ENCODE data around the gene NR2F2.

Gene NR2F2

GRCh38 chr15:96338766-96339618 is 8.5 kb downstream of the NR2F2 start:
- TF ChIP-seq ZNF384 (IDR thresholded peaks at IDR 0.05) (no peak), FOXM1 (IDR thresholded peaks at IDR 0.05; ENCODE audit: borderline replicate concordance) (no peak), FOXA1 (IDR thresholded peaks at IDR 0.05) (no peak), HDGF (IDR thresholded peaks at IDR 0.05; ENCODE audit: borderline replicate concordance) (no peak), ARNT (IDR thresholded peaks at IDR 0.05) (no peak), PKNOX1 (IDR thresholded peaks at IDR 0.05) (no peak), TARDBP (IDR thresholded peaks at IDR 0.05) (no peak), NFRKB (IDR thresholded peaks at IDR 0.05) (no peak), FOXK2 (IDR thresholded peaks at IDR 0.05) (no peak), SP1 (IDR thresholded peaks at IDR 0.05) (no peak), CTBP1 (IDR thresholded peaks at IDR 0.05; ENCODE audit: borderline replicate concordance) (no peak), ELF4 (IDR thresholded peaks at IDR 0.05) (no peak), BHLHE40 (IDR thresholded peaks at IDR 0.05; ENCODE audit: borderline replicate concordance) (no peak), LEF1 (IDR thresholded peaks at IDR 0.05; ENCODE audit: borderline replicate concordance) (no peak), L3MBTL2 (conservative IDR thresholded peaks at IDR 0.05) (no peak), SUZ12 (IDR thresholded peaks at IDR 0.05) (no peak)
- ChIA-PET CTCF (interaction anchor here (0.6 to 1.9 kb wide), 4 partner anchors 12 to 657 kb away, joined by 4 to 11 read pairs (median 5); no protein-coding TSS in a partner anchor), POLR2A (interaction anchor here (1.1 to 5.8 kb wide), 2 partner anchors 8 to 21 kb away, joined by 5 to 44 read pairs; partner anchors contain the start of gene NR2F2)
- no peak for DNase-seq (ENCODE audit: extremely low spot score)

- POLR2A ChIA-PET = interaction anchor here (0.6 to 5.8 kb wide), 5 partner anchors 9 to 134 kb away, joined by 3 to 44 read pairs (median 5); partner anchors contain the start of gene NR2F2
- TF ChIP-seq SUZ12 (IDR thresholded peaks at IDR 0.05) (no peak), HDGF (IDR thresholded peaks at IDR 0.05; ENCODE audit: borderline replicate concordance) (no peak), SP1 (IDR thresholded peaks at IDR 0.05) (no peak), PKNOX1 (IDR thresholded peaks at IDR 0.05) (peak; percentile 29; the same call in 1 of the 2 replicates), BHLHE40 (IDR thresholded peaks at IDR 0.05; ENCODE audit: borderline replicate concordance) (no peak), ZNF384 (IDR thresholded peaks at IDR 0.05) (no peak), LEF1 (IDR thresholded peaks at IDR 0.05; ENCODE audit: borderline replicate concordance) (no peak)
- CTCF ChIA-PET = interaction anchor here (0.6 to 1.9 kb wide), 7 partner anchors 7 to 658 kb away, joined by 3 to 12 read pairs (median 5); no protein-coding TSS in a partner anchor
- DNase-seq (ENCODE audit: extremely low spot score) = no peak
Observed at GRCh38 chr15:96339619-96340347, 9.3 kb downstream of the NR2F2 start.

GRCh38 chr15:96340348-96340597 is 9.8 kb downstream of the NR2F2 start:
- TF ChIP-seq TARDBP (IDR thresholded peaks at IDR 0.05) = no peak
- no peak for TF ChIP-seq FOXK2 (IDR thresholded peaks at IDR 0.05)
- TF ChIP-seq ELF4 (IDR thresholded peaks at IDR 0.05) = no peak
- TF ChIP-seq SUZ12 (IDR thresholded peaks at IDR 0.05) = no peak
- TF ChIP-seq L3MBTL2 (conservative IDR thresholded peaks at IDR 0.05) = no peak
- TF ChIP-seq CTBP1 (IDR thresholded peaks at IDR 0.05; ENCODE audit: borderline replicate concordance) = no peak
- TF ChIP-seq FOXM1 (IDR thresholded peaks at IDR 0.05; ENCODE audit: borderline replicate concordance) = no peak
- no peak for TF ChIP-seq BHLHE40 (IDR thresholded peaks at IDR 0.05; ENCODE audit: borderline replicate concordance)
- TF ChIP-seq FOXA1 (IDR thresholded peaks at IDR 0.05) = no peak
- no peak for TF ChIP-seq SP1 (IDR thresholded peaks at IDR 0.05)
- TF ChIP-seq NFRKB (IDR thresholded peaks at IDR 0.05) = no peak

GRCh38 chr15:96340598-96341512 is 10.4 kb downstream of the NR2F2 start:
- CTCF ChIA-PET = interaction anchor here (0.7 to 1.3 kb wide), 6 partner anchors 8 to 355 kb away, joined by 3 to 12 read pairs (median 3); no protein-coding TSS in a partner anchor
- DNase-seq (ENCODE audit: extremely low spot score) = no peak
- TF ChIP-seq NFRKB (IDR thresholded peaks at IDR 0.05) (peak; percentile 28; the same call in 1 of the 2 replicates), ZNF384 (IDR thresholded peaks at IDR 0.05) (peak; percentile 86), SUZ12 (IDR thresholded peaks at IDR 0.05) (no peak), L3MBTL2 (conservative IDR thresholded peaks at IDR 0.05) (peak; percentile 19; the same call in 1 of the 2 replicates)
- POLR2A ChIA-PET = interaction anchor here (0.6 to 5.8 kb wide), 3 partner anchors 10 to 133 kb away, joined by 3 to 44 read pairs (median 8); partner anchors contain the start of gene NR2F2

More at GRCh38 chr15:96340348-96340597, 9.8 kb downstream of the NR2F2 start:
- ChIA-PET POLR2A (interaction anchor here (0.6 to 5.8 kb wide), 3 partner anchors 9 to 134 kb away, joined by 3 to 44 read pairs (median 8); partner anchors contain the start of gene NR2F2), CTCF (interaction anchor here (0.7 to 1.3 kb wide), 6 partner anchors 8 to 355 kb away, joined by 3 to 12 read pairs (median 3); no protein-coding TSS in a partner anchor)
- no peak for DNase-seq (ENCODE audit: extremely low spot score)

GRCh38 chr15:96341513-96342405 is 11.3 kb downstream of the NR2F2 start:
- ChIA-PET CTCF (interaction anchor here (0.9 to 3.5 kb wide), 4 partner anchors 10 to 14 kb away, joined by 3 to 29 read pairs (median 3); no protein-coding TSS in a partner anchor), POLR2A (interaction anchor here (1.9 to 5.8 kb wide), 3 partner anchors 11 to 15 kb away, joined by 4 to 44 read pairs (median 6); partner anchors contain the start of gene NR2F2)
- TF ChIP-seq ARNT (IDR thresholded peaks at IDR 0.05) (peak; percentile 42; the same call in 1 of the 2 replicates), FOXM1 (IDR thresholded peaks at IDR 0.05; ENCODE audit: borderline replicate concordance) (no peak)
- DNase-seq (ENCODE audit: extremely low spot score) = no peak
